OCI-LY1 (cell line): ENCODE measurements around the gene SUMO1.

Source experiments
- H2AFZ ChIP-seq: fragments of 200-600 bp; sonication (generic), shearing (Covaris generic); 2 replicates; pipeline ENCODE4 v1.6.0; 2014; ENCODE audit warnings: antibody characterized with exemption, mild to moderate bottlenecking, low read length
- H3F3A ChIP-seq: fragments of 200-600 bp; sonication (generic), shearing (Covaris generic); 2 replicates; pipeline ENCODE4 v1.6.0; 2014; ENCODE audit warnings: mild to moderate bottlenecking, antibody characterized with exemption, low read length, moderate library complexity; ENCODE audit not compliant: insufficient read depth
- H3K27ac ChIP-seq: fragments of 200-600 bp; sonication (generic); 2 replicates; pipeline ENCODE4 v1.5.1; 2014; ENCODE audit warnings: low read length, mixed run types, mild to moderate bottlenecking, low read depth; ENCODE audit not compliant: poor library complexity, severe bottlenecking
- H3K27me3 ChIP-seq: fragments of 200-600 bp; sonication (generic); 2 replicates; pipeline ENCODE4 v1.6.0; 2014; ENCODE audit warnings: antibody characterized with exemption, mild to moderate bottlenecking, low read length, moderate library complexity; ENCODE audit not compliant: insufficient read depth
- H3K36me3 ChIP-seq: fragments of 200-600 bp; sonication (generic); 2 replicates; pipeline ENCODE4 v1.6.1; 2014; ENCODE audit warnings: mild to moderate bottlenecking, antibody characterized with exemption, low read length, moderate library complexity, mixed read lengths; ENCODE audit not compliant: insufficient read depth
- H3K4me1 ChIP-seq: fragments of 200-600 bp; sonication (generic); 2 replicates; pipeline ENCODE4 v1.5.1; 2014; ENCODE audit warnings: mild to moderate bottlenecking, low read length, moderate library complexity; ENCODE audit not compliant: insufficient read depth, severe bottlenecking
- H3K4me2 ChIP-seq: fragments of 200-600 bp; sonication (generic), shearing (Covaris generic); 2 replicates; pipeline ENCODE4 v1.6.1; 2014; ENCODE audit warnings: low read length
- H3K4me3 ChIP-seq: fragments of 200-600 bp; sonication (generic); 2 replicates; pipeline ENCODE4 v1.5.1; 2014; ENCODE audit warnings: low read length, low read depth, mild to moderate bottlenecking, mixed read lengths; ENCODE audit not compliant: poor library complexity, severe bottlenecking
- H3K79me2 ChIP-seq: fragments of 200-600 bp; shearing (Covaris generic); 2 replicates; pipeline ENCODE4 v1.6.1; 2016; ENCODE audit warnings: mixed run types, low read length, mixed read lengths; ENCODE audit not compliant: insufficient read depth
- H3K9ac ChIP-seq: fragments of 200-600 bp; sonication (generic), shearing (Covaris generic); 2 replicates; pipeline ENCODE4 v1.6.1; 2014; ENCODE audit warnings: mild to moderate bottlenecking, low read length, mixed read lengths
- H3K9me2 ChIP-seq: fragments of 200-600 bp; sonication (generic), shearing (Covaris generic); 2 replicates; pipeline ENCODE4 v1.6.1; 2014; ENCODE audit warnings: low read depth, mild to moderate bottlenecking, low read length, mixed read lengths
- H3K9me3 ChIP-seq: fragments of 200-600 bp; shearing (Covaris generic); 2 replicates; pipeline ENCODE4 v1.6.1; 2014; ENCODE audit warnings: low read length, mixed read lengths
- H4K20me1 ChIP-seq: fragments of 200-600 bp; sonication (generic), shearing (Covaris generic); 2 replicates; pipeline ENCODE4 v1.6.0; 2016; ENCODE audit warnings: mild to moderate bottlenecking, low read length; ENCODE audit not compliant: insufficient read depth
- EZH2 ChIP-seq: fragments of 200-600 bp; sonication (generic), shearing (Covaris generic); IDR thresholded peaks from 2 replicates; pipeline ENCODE4 v1.8.0; 2017; ENCODE audit warnings: borderline replicate concordance, mixed run types, mild to moderate bottlenecking, antibody characterized with exemption, low read length, moderate library complexity, mixed read lengths
- TF ChIP-seq, protein P1 (sequence below): fragments of 200-600 bp; sonication (generic), shearing (Covaris generic); IDR thresholded peaks from 2 replicates; pipeline ENCODE4 v1.5.1; 2017; ENCODE audit warnings: mild to moderate bottlenecking, antibody characterized with exemption, low read length, moderate library complexity, mixed read lengths

Gene SUMO1

DNA sequence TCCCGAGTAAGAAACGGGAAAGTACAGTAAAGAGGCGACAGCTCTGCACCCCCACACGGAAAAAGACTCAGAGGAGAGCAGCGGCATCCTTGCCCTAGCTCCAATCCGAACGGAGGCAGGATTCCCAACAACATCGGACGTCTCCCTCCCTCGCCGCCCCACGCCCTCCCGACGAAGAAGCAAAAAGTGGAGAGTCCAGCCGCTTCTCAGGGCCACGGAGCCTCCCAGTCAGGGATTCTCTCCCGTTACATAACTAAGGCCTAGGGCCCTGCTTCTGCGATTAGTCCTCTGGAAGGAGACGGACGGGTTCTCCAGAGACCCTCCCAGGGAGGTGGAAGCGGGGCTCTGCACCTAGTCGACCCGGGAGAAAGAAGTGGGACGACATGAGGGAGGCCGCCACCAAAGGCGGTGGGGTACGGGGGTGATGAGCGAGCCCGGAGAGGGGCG is 587 bp downstream of the SUMO1 start:
- Histone ChIP-seq H4K20me1 (no peaks in the 10 kb centered on the region), H3K4me3 (peak overlapping the region; percentile 73), H2AFZ (no peak overlapping the region), H3K4me2 (peak overlapping the region; percentile 92), H3K27ac (no peak overlapping the region), H3K9me2 (no peaks in the 10 kb centered on the region), H3K36me3 (no peaks in the 10 kb centered on the region; the same call in 1 of the 2 replicates), H3K9me3 (no peaks in the 10 kb centered on the region; the same call in 1 of the 2 replicates), H3K27me3 (no peaks in the 10 kb centered on the region), H3K4me1 (peaks cover 25% of the 10 kb centered on the region), H3K79me2 (peaks cover 50% of the 10 kb centered on the region), H3F3A (no peaks in the 10 kb centered on the region), H3K9ac (peak overlapping the region; percentile 78)
- TF ChIP-seq, protein P1, sequence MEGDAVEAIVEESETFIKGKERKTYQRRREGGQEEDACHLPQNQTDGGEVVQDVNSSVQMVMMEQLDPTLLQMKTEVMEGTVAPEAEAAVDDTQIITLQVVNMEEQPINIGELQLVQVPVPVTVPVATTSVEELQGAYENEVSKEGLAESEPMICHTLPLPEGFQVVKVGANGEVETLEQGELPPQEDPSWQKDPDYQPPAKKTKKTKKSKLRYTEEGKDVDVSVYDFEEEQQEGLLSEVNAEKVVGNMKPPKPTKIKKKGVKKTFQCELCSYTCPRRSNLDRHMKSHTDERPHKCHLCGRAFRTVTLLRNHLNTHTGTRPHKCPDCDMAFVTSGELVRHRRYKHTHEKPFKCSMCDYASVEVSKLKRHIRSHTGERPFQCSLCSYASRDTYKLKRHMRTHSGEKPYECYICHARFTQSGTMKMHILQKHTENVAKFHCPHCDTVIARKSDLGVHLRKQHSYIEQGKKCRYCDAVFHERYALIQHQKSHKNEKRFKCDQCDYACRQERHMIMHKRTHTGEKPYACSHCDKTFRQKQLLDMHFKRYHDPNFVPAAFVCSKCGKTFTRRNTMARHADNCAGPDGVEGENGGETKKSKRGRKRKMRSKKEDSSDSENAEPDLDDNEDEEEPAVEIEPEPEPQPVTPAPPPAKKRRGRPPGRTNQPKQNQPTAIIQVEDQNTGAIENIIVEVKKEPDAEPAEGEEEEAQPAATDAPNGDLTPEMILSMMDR: no peak
- no peak for TF ChIP-seq EZH2

GRCh38 chr2:202221873-202222272 is 16.5 kb downstream of the SUMO1 start:
- no peaks in the 10 kb centered on the region for H3K4me1 ChIP-seq
- H3K9ac ChIP-seq: no peak overlapping the region
- no peak overlapping the region for H3K27ac ChIP-seq
- H3F3A ChIP-seq: no peaks in the 10 kb centered on the region
- no peak overlapping the region for H2AFZ ChIP-seq
- TF ChIP-seq, protein P1: no peak
- no peak for TF ChIP-seq EZH2
- H3K9me2 ChIP-seq: no peaks in the 10 kb centered on the region
- no peak overlapping the region for H3K4me3 ChIP-seq
- H3K4me2 ChIP-seq: no peak overlapping the region
- no peaks in the 10 kb centered on the region for H3K9me3 ChIP-seq
- no peaks in the 10 kb centered on the region for H3K27me3 ChIP-seq
- peaks cover 61% of the 10 kb centered on the region for H3K79me2 ChIP-seq
- peaks cover 42% of the 10 kb centered on the region for H3K36me3 ChIP-seq
- 0 out of 2 replicates have a peak, but pooled peaks cover 3% of the 10 kb centered on the region for H4K20me1 ChIP-seq

DNA sequence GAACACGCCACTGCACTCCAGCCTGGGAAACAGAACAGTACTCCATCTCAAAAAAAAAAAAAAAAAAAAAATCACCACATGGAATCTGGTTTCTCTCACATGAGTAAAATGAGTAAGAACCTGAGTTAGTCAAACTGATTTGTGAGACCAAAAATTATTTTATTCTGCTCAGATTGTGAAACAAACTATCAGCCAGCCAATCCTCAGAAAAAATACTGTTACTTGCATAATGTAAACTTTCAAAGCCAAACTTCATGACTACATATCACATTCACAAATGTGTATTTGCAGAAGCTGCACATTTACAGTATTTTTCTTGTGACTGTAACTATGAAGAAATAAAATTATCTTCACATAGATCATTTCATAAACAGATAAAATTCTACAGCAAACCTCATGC is 23.2 kb downstream of the SUMO1 start:
- Histone ChIP-seq H4K20me1 (no peaks in the 10 kb centered on the region; the same call in 1 of the 2 replicates), H3F3A (no peaks in the 10 kb centered on the region; the same call in 1 of the 2 replicates), H3K4me3 (no peak overlapping the region), H3K9me3 (no peaks in the 10 kb centered on the region), H3K4me1 (no peaks in the 10 kb centered on the region), H3K27me3 (no peaks in the 10 kb centered on the region), H3K4me2 (no peak overlapping the region), H3K9me2 (no peaks in the 10 kb centered on the region), H2AFZ (no peak overlapping the region), H3K36me3 (peaks cover 57% of the 10 kb centered on the region), H3K9ac (no peak overlapping the region), H3K27ac (no peak overlapping the region), H3K79me2 (peaks cover 26% of the 10 kb centered on the region)
- TF ChIP-seq, protein P1: no peak
- TF ChIP-seq EZH2: no peak
